Calu3 (cell line): Measurements from ENCODE around the gene PREX1. TPM values are rescaled to one million over a fixed set of nuclear protein-coding genes. Genes with fewer than 3 reads are reported as not detected.

Experiments
- BruUV-seq: library from RNA; stranded (reverse); fragments of 400-500 nt; replicated peaks from 2 replicates; lab custom pipeline; 2021; lab: Mats Ljungman, UMichigan
- CTCF ChIA-PET: fragments of 300-600 bp; sonication (Branson Sonifier 250); formaldehyde crosslinking; loops from one replicate; lab custom pipeline; 2022; ENCODE audit warnings: antibody characterized with exemption; lab: Charles Lee
- DNase-seq: peaks from one replicate; pipeline ENCODE4 v3.0.0; 2022
- H3K27ac Mint-ChIP-seq: one replicate; pipeline ENCODE4 v1.8.0; 2022; ENCODE audit warnings: mixed read lengths; ENCODE audit not compliant: unreplicated experiment
- H3K27me3 Mint-ChIP-seq: one replicate; pipeline ENCODE4 v1.8.0; 2022; ENCODE audit warnings: mixed read lengths; ENCODE audit not compliant: unreplicated experiment
- H3K36me3 Mint-ChIP-seq: one replicate; pipeline ENCODE4 v1.8.0; 2022; ENCODE audit warnings: mild to moderate bottlenecking, moderate library complexity, mixed read lengths; ENCODE audit not compliant: insufficient read depth, unreplicated experiment
- H3K4me1 Mint-ChIP-seq: one replicate; pipeline ENCODE4 v1.8.0; 2022; ENCODE audit warnings: mild to moderate bottlenecking, low read depth, mixed read lengths; ENCODE audit not compliant: unreplicated experiment
- H3K4me3 Mint-ChIP-seq: one replicate; pipeline ENCODE4 v1.8.0; 2022; ENCODE audit warnings: mild to moderate bottlenecking, low read depth, moderate library complexity, mixed read lengths; ENCODE audit not compliant: unreplicated experiment
- H3K9me3 Mint-ChIP-seq: one replicate; pipeline ENCODE4 v1.8.0; 2022; ENCODE audit warnings: low read depth, mixed read lengths; ENCODE audit not compliant: unreplicated experiment
- CTCF ChIP-seq: fragments of 200-600 bp; IDR thresholded peaks from one replicate; pipeline ENCODE4 v1.8.0; 2022; ENCODE audit warnings: antibody characterized with exemption; ENCODE audit not compliant: unreplicated experiment
- intact Hi-C: fragments of 100-400 bp; cut with micrococcal nuclease; formaldehyde crosslinking; loops from one replicate; pipeline ENCODE4 v1.10.0; 2022; ENCODE audit not compliant: unreplicated experiment
- total RNA-seq: library from RNA; stranded (reverse); gene quantifications from 2 replicates; pipeline ENCODE4 v1.2.3, GENCODE V29; 2022

Gene PREX1
- total RNA-seq, 1 experiment from 2014 or later, result 0.31 TPM

- Mint-ChIP-seq H3K36me3 (peaks cover 5% of the 10 kb centered on the region), H3K27ac (no peak overlapping the region), H3K4me3 (no peak overlapping the region), H3K4me1 (no peaks in the 10 kb centered on the region), H3K9me3 (no peaks in the 10 kb centered on the region), H3K27me3 (peaks cover 50% of the 10 kb centered on the region)
- no TSS peak for BruUV-seq
- DNase-seq, result no peak
- intact Hi-C loops, result no loop called here
- TF ChIP-seq CTCF, result no peak
- CTCF ChIA-PET, result interaction anchor here (0.5 to 1.2 kb wide), 3 partner anchors 11 to 220 kb away, joined by 3 read pairs; no protein-coding TSS in a partner anchor
Measured at GRCh38 chr20:48668451-48668946, 159.3 kb downstream of the PREX1 start.

- H3K4me1 Mint-ChIP-seq, result no peaks in the 10 kb centered on the region
- CTCF ChIA-PET, result interaction anchor here (0.5 to 1.2 kb wide), 3 partner anchors 11 to 220 kb away, joined by 3 read pairs; no protein-coding TSS in a partner anchor
- DNase-seq, result no peak
- no peak overlapping the region for H3K4me3 Mint-ChIP-seq
- H3K27me3 Mint-ChIP-seq, result peaks cover 45% of the 10 kb centered on the region
- TF ChIP-seq CTCF, result no peak
- H3K27ac Mint-ChIP-seq, result no peak overlapping the region
- H3K36me3 Mint-ChIP-seq, result peaks cover 5% of the 10 kb centered on the region
- no peaks in the 10 kb centered on the region for H3K9me3 Mint-ChIP-seq
- BruUV-seq, result no TSS peak
- intact Hi-C loops, result no loop called here
Measured at GRCh38 chr20:48667889-48668413, 159.8 kb downstream of the PREX1 start.

- no peak overlapping the region for H3K4me3 Mint-ChIP-seq
- H3K27ac Mint-ChIP-seq, result no peak overlapping the region
- no peak for DNase-seq
- CTCF ChIA-PET, result no interaction called here
- intact Hi-C loops, result no loop called here
- no TSS peak for BruUV-seq
- no peak for TF ChIP-seq CTCF
- no peaks in the 10 kb centered on the region for H3K4me1 Mint-ChIP-seq
- no peaks in the 10 kb centered on the region for H3K9me3 Mint-ChIP-seq
- peaks cover 40% of the 10 kb centered on the region for H3K27me3 Mint-ChIP-seq
- H3K36me3 Mint-ChIP-seq, result peaks cover 5% of the 10 kb centered on the region
Measured at GRCh38 chr20:48667481-48667880, 160.3 kb downstream of the PREX1 start.

GRCh38 chr20:48665785-48666184 lies 162.0 kb downstream of the PREX1 start:
- CTCF ChIA-PET, result no interaction called here
- H3K4me1 Mint-ChIP-seq, result no peaks in the 10 kb centered on the region
- BruUV-seq, result no TSS peak

More at GRCh38 chr20:48665785-48666184, 162.0 kb downstream of the PREX1 start:
- intact Hi-C loops, result no loop called here
- no peak for TF ChIP-seq CTCF
- Mint-ChIP-seq H3K4me3 (no peak overlapping the region), H3K36me3 (peaks cover 5% of the 10 kb centered on the region), H3K9me3 (no peaks in the 10 kb centered on the region), H3K27ac (no peak overlapping the region), H3K27me3 (peaks cover 23% of the 10 kb centered on the region)
- no peak for DNase-seq
